ENCODE data around the gene SORBS2. TPM values are rescaled to one million over a fixed set of nuclear protein-coding genes. Genes with fewer than 3 reads are reported as not detected.

The SORBS2 gene
- total RNA-seq, 4 donors from 2014 or later: 33.4 to 286 (median 47.6) TPM

- no peak for TF ChIP-seq POLR2A (IDR thresholded peaks at IDR 0.05)
- TF ChIP-seq, protein P1, sequence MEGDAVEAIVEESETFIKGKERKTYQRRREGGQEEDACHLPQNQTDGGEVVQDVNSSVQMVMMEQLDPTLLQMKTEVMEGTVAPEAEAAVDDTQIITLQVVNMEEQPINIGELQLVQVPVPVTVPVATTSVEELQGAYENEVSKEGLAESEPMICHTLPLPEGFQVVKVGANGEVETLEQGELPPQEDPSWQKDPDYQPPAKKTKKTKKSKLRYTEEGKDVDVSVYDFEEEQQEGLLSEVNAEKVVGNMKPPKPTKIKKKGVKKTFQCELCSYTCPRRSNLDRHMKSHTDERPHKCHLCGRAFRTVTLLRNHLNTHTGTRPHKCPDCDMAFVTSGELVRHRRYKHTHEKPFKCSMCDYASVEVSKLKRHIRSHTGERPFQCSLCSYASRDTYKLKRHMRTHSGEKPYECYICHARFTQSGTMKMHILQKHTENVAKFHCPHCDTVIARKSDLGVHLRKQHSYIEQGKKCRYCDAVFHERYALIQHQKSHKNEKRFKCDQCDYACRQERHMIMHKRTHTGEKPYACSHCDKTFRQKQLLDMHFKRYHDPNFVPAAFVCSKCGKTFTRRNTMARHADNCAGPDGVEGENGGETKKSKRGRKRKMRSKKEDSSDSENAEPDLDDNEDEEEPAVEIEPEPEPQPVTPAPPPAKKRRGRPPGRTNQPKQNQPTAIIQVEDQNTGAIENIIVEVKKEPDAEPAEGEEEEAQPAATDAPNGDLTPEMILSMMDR (IDR thresholded peaks at IDR 0.05): no peak
- Histone ChIP-seq H3K27ac (no peak overlapping the region), H3K4me1 (peaks cover 0 to 10% (median 1%) of the 10 kb centered on the region in 3 donors), H3K9me3 (no peaks in the 10 kb centered on the region), H3K4me3 (no peak overlapping the region), H3K36me3 (peaks cover 0 to 9% (median 0%) of the 10 kb centered on the region in 3 donors), H3K27me3 (no peaks in the 10 kb centered on the region)
- 84 to 90% methylated on average over 3 of the region's 3 CpGs for WGBS, 2 donors
- no peak for DNase-seq
- intact Hi-C loops (cut with DNase I): no loop called here
These were observed 209.6 kb downstream of the SORBS2 start for GRCh38 chr4:185602397-185602796.

DNA sequence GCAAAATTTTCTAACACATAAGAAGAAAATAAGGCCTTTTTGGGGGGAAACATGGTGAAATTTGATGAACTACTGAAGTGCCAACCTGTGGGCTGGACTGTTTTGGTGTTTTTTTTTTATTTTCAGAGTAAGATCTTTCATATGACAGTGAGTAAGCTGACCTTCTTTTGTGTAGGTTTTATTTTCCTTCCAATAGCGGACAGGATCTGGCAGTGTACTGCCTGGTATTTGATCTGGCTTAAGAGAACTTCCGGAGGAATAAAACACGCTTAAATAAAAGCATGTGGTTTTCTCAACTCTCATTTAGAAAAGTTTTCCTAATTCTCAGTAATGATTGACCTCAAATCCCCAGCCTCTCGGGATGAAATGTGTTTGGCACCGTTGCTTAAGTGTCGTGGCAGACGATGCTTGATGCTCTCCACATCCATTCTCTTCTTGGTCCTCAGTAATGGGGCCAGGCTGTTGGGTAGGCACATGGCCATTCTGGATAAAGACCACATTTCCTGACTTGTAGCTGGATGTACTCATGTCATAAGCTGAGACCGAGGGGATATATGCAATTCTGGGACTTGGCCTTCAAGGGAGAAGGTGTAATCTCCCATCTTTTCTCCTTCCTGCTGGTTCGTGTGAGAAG lies 211.1 kb downstream of the SORBS2 start:
- Histone ChIP-seq H3K36me3 (no peaks in the 10 kb centered on the region), H3K9me3 (no peaks in the 10 kb centered on the region), H3K4me1 (peaks cover 0 to 14% (median 3%) of the 10 kb centered on the region in 3 donors), H3K27me3 (no peaks in the 10 kb centered on the region), H3K27ac (peak overlapping the region in 1 of 4 donors; percentile 43), H3K4me3 (no peak overlapping the region)
- intact Hi-C loops (cut with DNase I): no loop called here
- TF ChIP-seq, protein P1 (IDR thresholded peaks at IDR 0.05): no peak
- no peak for TF ChIP-seq POLR2A (IDR thresholded peaks at IDR 0.05)
- DNase-seq: no peak
- 66 to 71% methylated on average over 8 to 9 of the region's 9 CpGs for WGBS, 2 donors

- no peak overlapping the region for H3K4me3 ChIP-seq
- no peak for DNase-seq
- intact Hi-C loops (cut with DNase I): loop anchor here (5.0 kb wide), 1 partner anchor 127 kb away; the partner anchor contains the start of gene CCDC110
- no peaks in the 10 kb centered on the region for H3K9me3 ChIP-seq
- 65 to 76% methylated on average over 12 of the region's 12 CpGs for WGBS, 2 donors
- no peaks in the 10 kb centered on the region for H3K36me3 ChIP-seq
- peaks cover 0 to 14% (median 3%) of the 10 kb centered on the region in 3 donors for H3K4me1 ChIP-seq
- TF ChIP-seq, protein P1 (IDR thresholded peaks at IDR 0.05): no peak
- no peak for TF ChIP-seq POLR2A (IDR thresholded peaks at IDR 0.05)
- H3K27ac ChIP-seq: peak overlapping the region in 3 of 4 donors; percentile 17 to 53 (median 48)
- H3K27me3 ChIP-seq: no peaks in the 10 kb centered on the region
These were observed 212.3 kb downstream of the SORBS2 start for GRCh38 chr4:185599553-185600243.

DNA sequence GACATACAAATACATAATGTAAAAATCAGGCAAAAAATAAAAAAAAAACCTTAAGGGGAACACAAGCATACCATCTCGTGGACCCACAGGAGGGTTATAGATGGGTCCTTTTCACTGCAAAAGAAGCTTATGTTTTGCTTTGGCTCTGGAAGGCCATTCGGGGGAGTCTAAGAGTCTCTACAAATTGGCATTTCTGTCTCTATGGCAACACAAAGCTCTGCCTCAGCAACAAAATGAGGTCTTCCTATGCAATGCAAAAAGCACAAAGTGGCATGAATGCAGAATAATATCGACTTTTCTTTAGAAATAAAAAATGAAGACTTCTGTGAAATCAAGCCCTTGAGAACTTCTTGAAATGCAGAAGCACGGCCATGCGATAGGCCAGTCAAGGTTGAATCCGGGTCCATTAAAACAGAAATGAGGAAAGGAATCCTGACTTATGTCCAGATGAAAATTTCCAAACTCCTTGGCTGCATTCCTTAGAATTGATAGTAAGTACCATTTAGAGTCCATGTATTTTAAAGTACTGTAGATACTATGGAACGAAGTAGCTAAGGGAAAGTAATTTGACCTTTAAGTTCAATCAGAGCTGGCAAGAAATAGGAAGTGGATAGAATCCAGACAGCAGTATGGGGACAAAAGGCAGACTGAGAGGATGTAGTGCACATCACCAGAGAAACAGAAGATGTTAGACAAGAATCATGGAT lies 213.0 kb downstream of the SORBS2 start:
- peak overlapping the region in 2 of 4 donors; percentile 17 to 48 for H3K27ac ChIP-seq
- 62 to 72% methylated on average over 7 of the region's 7 CpGs for WGBS, 2 donors
- H3K4me3 ChIP-seq: no peak overlapping the region
- no peaks in the 10 kb centered on the region for H3K9me3 ChIP-seq
- peaks cover 0 to 14% (median 3%) of the 10 kb centered on the region in 3 donors for H3K4me1 ChIP-seq
- intact Hi-C loops (cut with DNase I): loop anchor here (5.0 kb wide), 1 partner anchor 127 kb away; the partner anchor contains the start of gene CCDC110
- no peak for DNase-seq
- H3K27me3 ChIP-seq: no peaks in the 10 kb centered on the region
- H3K36me3 ChIP-seq: no peaks in the 10 kb centered on the region
- TF ChIP-seq, protein P1 (IDR thresholded peaks at IDR 0.05): no peak
- TF ChIP-seq POLR2A (IDR thresholded peaks at IDR 0.05): no peak
